ENCODE measurements around the gene AGRP. TPM values are rescaled to one million over a fixed set of nuclear protein-coding genes. Genes with fewer than 3 reads are reported as not detected.
A peak's percentile ranks its signal among the peaks of the same experiment; 100 is the strongest.

The AGRP gene
- total RNA-seq, 1 experiment from 2014 or later: not detected

DNA sequence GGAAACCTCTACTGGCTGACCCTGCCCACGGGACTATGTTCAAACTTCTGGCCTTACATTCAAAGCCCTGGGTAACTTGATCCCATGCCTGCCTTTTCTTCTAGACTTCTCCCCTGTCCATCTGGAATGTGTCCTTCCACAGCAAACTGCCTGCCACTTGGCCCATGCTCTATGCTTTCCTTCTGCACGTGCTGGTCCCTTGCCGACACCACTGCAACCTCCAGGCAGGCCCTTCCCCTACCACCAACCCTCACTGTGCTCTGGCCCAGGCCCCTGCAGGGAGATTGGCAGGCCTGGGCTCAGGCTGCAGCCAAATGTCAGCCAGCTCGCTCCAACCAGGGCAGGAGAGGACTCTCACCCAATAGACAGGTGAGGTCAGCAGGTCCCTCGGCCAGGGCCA, 41.4 kb downstream of the AGRP start:
- Mint-ChIP-seq H3K4me1 (peaks cover 16 to 17% of the 10 kb centered on the region in 2 experiments), H3K9me3 (no peaks in the 10 kb centered on the region), H3K27ac (peak overlapping the region; percentile 32 to 66 (median 33); a peak in 4 of 7 replicates), H3K36me3 (ENCODE audit: insufficient read depth in 1 of 3, low read depth in 3 of 3) (peaks cover 13 to 25% (median 17%) of the 10 kb centered on the region in 3 experiments), H3K27me3 (ENCODE audit: low read depth) (no peaks in the 10 kb centered on the region), H3K4me3 (no peak overlapping the region)
- H3K27me3 ChIP-seq (ENCODE audit: insufficient read depth, low read length): no peaks in the 10 kb centered on the region
- H2BK12ac ChIP-seq (ENCODE audit: insufficient read length, low read depth, low read length): no peak overlapping the region
- no peak overlapping the region for H2BK120ac ChIP-seq (ENCODE audit: low read depth, low read length, poor library complexity, severe bottlenecking)
- no peak overlapping the region for H2BK15ac ChIP-seq (ENCODE audit: low read depth, low read length)
- TF ChIP-seq, protein P1, sequence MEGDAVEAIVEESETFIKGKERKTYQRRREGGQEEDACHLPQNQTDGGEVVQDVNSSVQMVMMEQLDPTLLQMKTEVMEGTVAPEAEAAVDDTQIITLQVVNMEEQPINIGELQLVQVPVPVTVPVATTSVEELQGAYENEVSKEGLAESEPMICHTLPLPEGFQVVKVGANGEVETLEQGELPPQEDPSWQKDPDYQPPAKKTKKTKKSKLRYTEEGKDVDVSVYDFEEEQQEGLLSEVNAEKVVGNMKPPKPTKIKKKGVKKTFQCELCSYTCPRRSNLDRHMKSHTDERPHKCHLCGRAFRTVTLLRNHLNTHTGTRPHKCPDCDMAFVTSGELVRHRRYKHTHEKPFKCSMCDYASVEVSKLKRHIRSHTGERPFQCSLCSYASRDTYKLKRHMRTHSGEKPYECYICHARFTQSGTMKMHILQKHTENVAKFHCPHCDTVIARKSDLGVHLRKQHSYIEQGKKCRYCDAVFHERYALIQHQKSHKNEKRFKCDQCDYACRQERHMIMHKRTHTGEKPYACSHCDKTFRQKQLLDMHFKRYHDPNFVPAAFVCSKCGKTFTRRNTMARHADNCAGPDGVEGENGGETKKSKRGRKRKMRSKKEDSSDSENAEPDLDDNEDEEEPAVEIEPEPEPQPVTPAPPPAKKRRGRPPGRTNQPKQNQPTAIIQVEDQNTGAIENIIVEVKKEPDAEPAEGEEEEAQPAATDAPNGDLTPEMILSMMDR (conservative IDR thresholded peaks at IDR 0.05): no peak
- no peaks in the 10 kb centered on the region for H4K20me1 ChIP-seq (ENCODE audit: control insufficient read depth, insufficient read depth, insufficient read length)
- no peak overlapping the region for H3T11ph ChIP-seq (ENCODE audit: low read length)
- no peak overlapping the region for H2BK5ac ChIP-seq (ENCODE audit: insufficient read length, low read length)
- no peaks in the 10 kb centered on the region for H3K23me2 ChIP-seq (ENCODE audit: insufficient read length, low read depth, low read length, poor library complexity, severe bottlenecking)
- no peaks in the 10 kb centered on the region for H3K9me3 ChIP-seq (ENCODE audit: control insufficient read depth, low read depth, low read length)
- H3K4ac ChIP-seq (ENCODE audit: low read depth, low read length): no peak overlapping the region
- H3K4me2 ChIP-seq (ENCODE audit: insufficient read depth, insufficient read length, low read length): no peak overlapping the region
- no CpG with 5 or more reads among the region's 5 CpGs for WGBS (ENCODE audit: extremely low coverage, insufficient read length, low lambda C conversion rate)
- no peak overlapping the region for H4K91ac ChIP-seq (ENCODE audit: insufficient read length, low read depth, low read length)
- H3K9ac ChIP-seq (ENCODE audit: extremely low read depth, insufficient read length, low read length): no peak overlapping the region
- no peak overlapping the region for H4K8ac ChIP-seq (replicated peaks; ENCODE audit: insufficient read length, low read depth, low read length)
- H2AFZ ChIP-seq (ENCODE audit: low read length): no peak overlapping the region
- DNase-seq: no peak
- H3K79me1 ChIP-seq (ENCODE audit: insufficient read depth, low read depth, low read length, poor library complexity, severe bottlenecking): no peaks in the 10 kb centered on the region
- H3K27ac ChIP-seq (ENCODE audit: insufficient read length, low read depth, low read length): no peak overlapping the region
- no peak overlapping the region for H3K14ac ChIP-seq (ENCODE audit: insufficient read depth, low read length)
- H4K5ac ChIP-seq (ENCODE audit: insufficient read length, low read depth, low read length): no peak overlapping the region
- H2AK5ac ChIP-seq (ENCODE audit: insufficient read length, low read length): no peak overlapping the region
- H3K23ac ChIP-seq (ENCODE audit: insufficient read length, low read depth, low read length): no peak overlapping the region
- H3K4me1 ChIP-seq (ENCODE audit: insufficient read depth, low read length): no peaks in the 10 kb centered on the region
- H3K18ac ChIP-seq (ENCODE audit: insufficient read length, low read depth, low read length): no peak overlapping the region
- no peaks in the 10 kb centered on the region for H3K79me2 ChIP-seq (ENCODE audit: insufficient read depth, low read length)
- no peak overlapping the region for H3K56ac ChIP-seq (ENCODE audit: insufficient read length, low read depth, low read length)
- no peak overlapping the region for H2BK20ac ChIP-seq (ENCODE audit: low read depth, low read length, poor library complexity, severe bottlenecking)
